WTC11 (cell line): ENCODE measurements around the gene KAT7. TPM values are rescaled to one million over a fixed set of nuclear protein-coding genes. Genes with fewer than 3 reads are reported as not detected.
A peak's percentile ranks its signal among the peaks of the same experiment; 100 is the strongest.

ENCODE experiments used
- ATAC-seq: fragments of 200-7000 bp; cut with Tn5 transposase; 2 replicates; pipeline ENCODE4 v1.10.0; 2021; ENCODE audit warnings: mild to moderate bottlenecking, moderate library complexity
- CTCF ChIA-PET: fragments of 300-600 bp; sonication (Branson Sonifier 250); formaldehyde crosslinking; loops from one replicate; lab custom pipeline; 2021; ENCODE audit warnings: antibody characterized with exemption; lab: Charles Lee
- POLR2A ChIA-PET: fragments of 350-600 bp; sonication (Branson Sonifier 250); formaldehyde crosslinking; loops from one replicate; lab custom pipeline; 2021; ENCODE audit warnings: antibody characterized with exemption; lab: Charles Lee
- DNase-seq: peaks from one replicate; pipeline ENCODE4 v3.0.0; 2021; ENCODE audit warnings: low spot score
- H3K27ac Mint-ChIP-seq: 2 replicates; pipeline ENCODE4 v1.8.0; 2021; ENCODE audit warnings: mixed read lengths
- H3K27me3 Mint-ChIP-seq: 2 replicates; pipeline ENCODE4 v1.8.0; 2021; ENCODE audit warnings: low read depth, mild to moderate bottlenecking, moderate library complexity, mixed read lengths
- H3K36me3 Mint-ChIP-seq: 2 replicates; pipeline ENCODE4 v1.8.0; 2021; ENCODE audit warnings: mixed read lengths
- H3K4me1 Mint-ChIP-seq: 2 replicates; pipeline ENCODE4 v1.8.0; 2022; ENCODE audit warnings: mixed read lengths
- H3K4me3 Mint-ChIP-seq: 2 replicates; pipeline ENCODE4 v1.8.0; 2021; ENCODE audit warnings: mild to moderate bottlenecking, moderate library complexity, mixed read lengths
- H3K9me3 Mint-ChIP-seq: 2 replicates; pipeline ENCODE4 v1.8.0; 2021; ENCODE audit warnings: mixed read lengths
- AFF4 ChIP-seq: sonication (generic); formaldehyde crosslinking; IDR thresholded peaks from 2 replicates; pipeline ENCODE4 v1.8.1; 2023; ENCODE audit warnings: mild to moderate bottlenecking, missing genetic modification reagents, borderline replicate concordance
- CTCF ChIP-seq: fragments of 200-600 bp; IDR thresholded peaks from 2 replicates; pipeline ENCODE4 v1.8.0; 2022; ENCODE audit warnings: antibody characterized with exemption
- ERG ChIP-seq: fragments of 250-450 bp; sonication (Bioruptor Pico); IDR thresholded peaks from 2 replicates; pipeline ENCODE4 v1.8.0; 2021; ENCODE audit warnings: mild to moderate bottlenecking
- GABPB1 ChIP-seq: sonication (generic); formaldehyde crosslinking; IDR thresholded peaks from 2 replicates; pipeline ENCODE4 v1.8.1; 2023; ENCODE audit warnings: mild to moderate bottlenecking, missing genetic modification reagents
- GTF2I ChIP-seq: fragments of 250-450 bp; sonication (Bioruptor Pico); conservative IDR thresholded peaks from 2 replicates; pipeline ENCODE4 v1.4.0; 2021; ENCODE audit warnings: mild to moderate bottlenecking
- HMGXB4 ChIP-seq: sonication (generic); formaldehyde crosslinking; IDR thresholded peaks from 2 replicates; pipeline ENCODE4 v1.8.1; 2023; ENCODE audit warnings: mild to moderate bottlenecking, moderate library complexity, missing genetic modification reagents
- KAT7 ChIP-seq: sonication (generic); formaldehyde crosslinking; IDR thresholded peaks from 2 replicates; pipeline ENCODE4 v1.8.1; 2023; ENCODE audit warnings: missing genetic modification reagents, mild to moderate bottlenecking, borderline replicate concordance
- NR3C1 ChIP-seq: sonication (generic); formaldehyde crosslinking; conservative IDR thresholded peaks from 2 replicates; pipeline ENCODE4 v1.8.1; 2023; ENCODE audit warnings: low read depth, mild to moderate bottlenecking, missing genetic modification reagents
- OVOL2 ChIP-seq: fragments of 250-450 bp; sonication (Bioruptor Pico); IDR thresholded peaks from 2 replicates; pipeline ENCODE4 v1.9.0; 2021; ENCODE audit warnings: mild to moderate bottlenecking, borderline replicate concordance
- SOX15 ChIP-seq: fragments of 250-450 bp; sonication (Bioruptor Pico); IDR thresholded peaks from 2 replicates; pipeline ENCODE4 v1.9.0; 2021; ENCODE audit warnings: mild to moderate bottlenecking
- TCF7 ChIP-seq: sonication (generic); formaldehyde crosslinking; IDR thresholded peaks from 2 replicates; pipeline ENCODE4 v1.8.0; 2022; ENCODE audit warnings: mild to moderate bottlenecking, low read depth, missing genetic modification reagents, moderate library complexity
- TP53 ChIP-seq: sonication (generic); formaldehyde crosslinking; IDR thresholded peaks from 2 replicates; pipeline ENCODE4 v1.8.1; 2023; ENCODE audit warnings: mild to moderate bottlenecking, missing genetic modification reagents
- USF2 ChIP-seq: sonication (generic); formaldehyde crosslinking; IDR thresholded peaks from 2 replicates; pipeline ENCODE4 v1.8.1; 2023; ENCODE audit warnings: mild to moderate bottlenecking, missing genetic modification reagents, moderate library complexity
- ZNF138 ChIP-seq: sonication (generic); formaldehyde crosslinking; conservative IDR thresholded peaks from 2 replicates; pipeline ENCODE4 v1.8.1; 2022; ENCODE audit warnings: mild to moderate bottlenecking, moderate library complexity, missing genetic modification reagents
- ZNF263 ChIP-seq: sonication (generic); formaldehyde crosslinking; IDR thresholded peaks from 2 replicates; pipeline ENCODE4 v1.8.1; 2022; ENCODE audit warnings: low read depth, mild to moderate bottlenecking, moderate library complexity, missing genetic modification reagents
- ZNF423 ChIP-seq: fragments of 250-450 bp; sonication (Bioruptor Pico); IDR thresholded peaks from 2 replicates; pipeline ENCODE4 v2.1.2; 2022; ENCODE audit warnings: mild to moderate bottlenecking, moderate library complexity
- ZNF425 ChIP-seq: fragments of 250-450 bp; sonication (Bioruptor Pico); conservative IDR thresholded peaks from 2 replicates; pipeline ENCODE4 v1.9.0; 2021; ENCODE audit warnings: mild to moderate bottlenecking
- total RNA-seq: library from RNA; stranded (reverse); gene quantifications from 3 replicates; pipeline ENCODE4 v1.2.3, GENCODE V29; 2021

The KAT7 gene
- total RNA-seq, 1 experiment from 2014 or later, result 199 TPM

- TF ChIP-seq ZNF425 (CRISPR knock-in tag), result no peak
- TF ChIP-seq ERG (CRISPR knock-in tag), result no peak
- no peak for TF ChIP-seq AFF4 (CRISPR knock-in tag)
Observed at GRCh38 chr17:49871211-49871610, 82.7 kb downstream of the KAT7 start (continued).

GRCh38 chr17:49872754-49873377 lies 84.4 kb downstream of the KAT7 start:
- ChIA-PET POLR2A (no interaction called here), CTCF (interaction anchor here (0.8 to 2.4 kb wide), 3 partner anchors 21 to 124 kb away, joined by 3 to 18 read pairs (median 3); no protein-coding TSS in a partner anchor)
- Mint-ChIP-seq H3K9me3 (no peaks in the 10 kb centered on the region), H3K4me3 (no peak overlapping the region), H3K27ac (0 out of 2 replicates have a peak overlapping the region, but pooled peaks have one; percentile 57), H3K27me3 (no peaks in the 10 kb centered on the region; the same call in 1 of the 2 replicates), H3K36me3 (no peaks in the 10 kb centered on the region), H3K4me1 (peaks cover 48% of the 10 kb centered on the region)
- no peak for DNase-seq
- no peak for ATAC-seq
- TF ChIP-seq ZNF263, result peak; percentile 71; the same call in 1 of the 2 replicates
- TF ChIP-seq TP53, result no peak

GRCh38 chr17:49873466-49873865 lies 85.0 kb downstream of the KAT7 start:
- Mint-ChIP-seq H3K36me3 (no peaks in the 10 kb centered on the region), H3K27me3 (no peaks in the 10 kb centered on the region; the same call in 1 of the 2 replicates), H3K9me3 (no peaks in the 10 kb centered on the region), H3K27ac (peak overlapping the region; percentile 68), H3K4me3 (no peak overlapping the region), H3K4me1 (peaks cover 48% of the 10 kb centered on the region)
- POLR2A ChIA-PET, result no interaction called here
- TF ChIP-seq CTCF, result no peak
- no peak for TF ChIP-seq SOX15 (CRISPR knock-in tag)
- TF ChIP-seq ZNF138 (CRISPR knock-in tag), result no peak
- no peak for TF ChIP-seq TCF7 (CRISPR knock-in tag)
- no peak for TF ChIP-seq OVOL2 (CRISPR knock-in tag)
- no peak for TF ChIP-seq NR3C1 (CRISPR knock-in tag)
- no peak for TF ChIP-seq ZNF423 (CRISPR knock-in tag)
- no peak for TF ChIP-seq HMGXB4 (CRISPR knock-in tag)
- TF ChIP-seq KAT7, result no peak
- no peak for TF ChIP-seq GABPB1 (CRISPR knock-in tag)
- TF ChIP-seq GTF2I, result no peak
- no peak for TF ChIP-seq USF2 (CRISPR knock-in tag)
- ATAC-seq (no peak), DNase-seq (no peak)
- CTCF ChIA-PET, result interaction anchor here (0.6 to 2.4 kb wide), 9 partner anchors 12 to 299 kb away, joined by 3 to 18 read pairs (median 3); no protein-coding TSS in a partner anchor
